CD4-positive, alpha-beta T cell treated with Interleukin-6 at 100 ng/mL for 8 hours (primary cell): ENCODE results near the gene MCRIP1.

Experiments used
- DNase-seq: peaks from one replicate; pipeline ENCODE4 v3.0.0-alpha.2; 2020; ENCODE audit warnings: mixed read lengths, low spot score

Gene MCRIP1

DNA sequence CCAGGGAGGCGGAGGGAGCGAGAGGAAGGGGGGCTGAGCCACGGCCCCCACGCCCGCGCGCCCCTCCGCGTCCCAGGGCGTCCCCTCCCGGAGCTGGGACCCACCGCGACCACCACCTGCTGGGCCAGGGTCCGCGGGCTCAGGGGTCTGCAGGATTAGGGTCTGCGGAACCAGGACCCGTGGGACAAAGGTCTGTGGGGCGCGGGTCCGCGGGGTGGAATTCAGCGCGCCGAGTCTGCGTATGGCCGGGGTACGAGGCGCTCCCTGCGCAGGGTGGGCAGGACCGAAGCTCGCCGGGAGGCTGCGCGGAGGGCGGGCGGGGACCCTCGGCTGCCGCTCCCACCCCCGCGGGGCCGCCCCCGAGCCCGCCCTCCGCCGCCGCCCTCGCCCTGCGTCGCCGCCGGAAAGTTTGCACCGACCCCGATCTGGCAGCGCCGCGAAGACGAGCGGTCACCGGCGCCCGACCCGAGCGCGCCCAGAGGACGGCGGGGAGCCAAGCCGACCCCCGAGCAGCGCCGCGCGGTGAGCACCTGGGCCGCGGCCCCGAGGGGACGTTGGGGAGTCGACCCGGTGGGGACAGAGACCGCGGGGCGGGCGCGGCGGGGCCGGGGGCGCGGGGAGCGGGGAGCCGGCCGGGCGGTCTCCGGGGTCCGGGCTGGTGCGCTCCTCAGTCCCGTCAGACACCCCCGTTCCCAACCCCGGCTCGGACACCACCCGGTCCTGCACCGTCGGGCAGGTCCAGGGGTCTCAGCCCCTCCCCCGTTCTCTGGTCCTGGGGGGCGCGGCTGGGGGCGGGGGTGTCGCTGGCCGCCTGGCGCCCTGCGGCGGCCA is 29.1 kb downstream of the MCRIP1 start, which contains the start of gene GCGR:
Gene GCGR (plus strand): TSS at position 423 of the 831 bp plus-strand sequence. CDS start 4,869 bp downstream, outside the sequence.
- no peak for DNase-seq

DNA sequence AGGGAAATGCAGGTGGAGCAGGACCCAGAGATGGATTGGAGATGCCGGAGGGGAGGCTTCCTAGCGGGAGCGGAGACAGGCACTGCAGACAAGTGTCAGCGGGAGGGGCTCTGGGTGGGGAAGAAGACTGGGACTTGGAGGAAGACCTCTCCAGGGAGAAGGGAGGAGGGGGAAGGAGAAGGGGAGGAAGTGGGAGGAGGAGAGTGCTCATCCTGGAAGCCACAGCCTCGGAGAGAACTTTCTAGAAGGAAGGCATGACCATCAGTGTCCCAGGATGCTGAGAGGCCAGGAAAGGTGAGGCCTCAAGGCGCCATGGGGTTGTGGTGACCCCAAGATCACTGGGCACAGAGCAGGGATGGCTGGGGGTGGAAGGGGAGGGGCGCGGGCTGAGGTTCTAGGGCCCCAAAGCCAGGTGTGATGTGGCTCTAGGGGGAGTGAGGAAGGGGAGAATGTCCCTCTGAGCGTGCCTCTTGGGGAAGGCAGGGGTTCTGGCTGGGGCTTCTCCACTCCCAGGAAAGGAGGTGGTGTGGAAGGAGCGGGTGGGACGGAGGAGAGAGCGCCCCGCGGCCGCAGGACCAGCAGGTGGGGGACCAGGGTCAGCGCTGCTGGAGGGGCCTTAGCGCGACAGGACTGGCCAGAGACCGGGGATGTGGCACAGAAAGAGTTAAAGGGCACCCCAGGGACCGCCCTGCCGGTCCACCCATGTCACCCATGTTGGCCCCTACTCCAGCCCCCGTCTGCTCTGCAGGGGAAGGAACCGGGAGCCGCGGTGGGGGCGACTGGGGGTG is 30.0 kb downstream of the MCRIP1 start:
- no peak for DNase-seq

DNA sequence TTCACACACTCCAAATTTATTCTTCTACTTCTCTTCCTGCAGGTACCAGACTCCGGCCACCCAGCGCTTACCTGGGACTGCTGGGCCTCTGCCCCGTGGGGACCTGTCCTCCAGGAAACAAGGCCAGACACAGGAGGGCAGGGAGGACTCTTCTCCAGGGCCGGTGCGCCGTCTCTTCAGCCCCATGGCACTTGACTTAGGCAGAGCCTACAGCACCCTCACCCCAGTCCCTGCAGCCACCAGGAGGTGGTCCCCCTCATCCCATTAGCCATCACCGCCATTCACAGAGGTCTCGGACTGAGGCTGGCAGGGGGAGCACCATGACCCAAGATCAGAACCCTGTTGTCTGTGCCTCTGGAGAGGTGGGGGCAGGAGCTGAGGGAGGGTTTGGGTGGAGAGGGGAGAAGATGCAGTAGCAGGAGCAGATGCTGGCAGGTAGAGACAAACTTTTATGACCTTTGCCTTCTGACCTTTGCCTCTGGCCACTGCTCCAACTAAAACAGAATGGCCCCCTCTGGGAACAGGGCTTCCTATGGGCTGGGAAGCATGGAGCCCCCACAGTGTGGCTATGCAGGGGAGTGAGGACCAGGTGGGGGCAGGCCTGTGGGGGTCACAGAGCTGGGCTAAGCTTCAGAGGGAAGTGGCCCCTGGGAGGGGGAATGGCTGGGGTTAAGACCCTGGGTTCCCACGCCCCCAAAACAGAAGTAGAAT is 30.9 kb downstream of the MCRIP1 start:
- DNase-seq, result no peak

DNA sequence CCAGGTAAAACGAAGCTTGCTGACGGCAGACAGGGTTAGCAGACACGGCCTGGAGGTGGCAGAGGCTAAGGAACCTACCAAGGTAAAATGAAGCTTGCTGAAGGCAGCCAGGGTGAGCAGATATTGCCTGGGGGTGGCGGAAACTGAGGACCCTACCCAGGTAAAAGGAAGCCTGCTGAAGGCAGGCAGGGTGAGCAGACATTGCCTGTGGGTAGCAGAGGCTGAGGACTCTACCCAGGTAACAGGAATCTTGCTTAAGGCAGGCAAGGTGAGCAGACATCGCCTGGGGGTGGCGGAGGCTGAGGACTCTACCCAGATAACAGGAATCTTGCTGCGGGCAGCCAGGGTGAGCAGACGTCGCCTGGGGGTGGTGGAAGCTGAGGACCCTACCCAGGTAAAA is 31.8 kb downstream of the MCRIP1 start:
- no peak for DNase-seq

DNA sequence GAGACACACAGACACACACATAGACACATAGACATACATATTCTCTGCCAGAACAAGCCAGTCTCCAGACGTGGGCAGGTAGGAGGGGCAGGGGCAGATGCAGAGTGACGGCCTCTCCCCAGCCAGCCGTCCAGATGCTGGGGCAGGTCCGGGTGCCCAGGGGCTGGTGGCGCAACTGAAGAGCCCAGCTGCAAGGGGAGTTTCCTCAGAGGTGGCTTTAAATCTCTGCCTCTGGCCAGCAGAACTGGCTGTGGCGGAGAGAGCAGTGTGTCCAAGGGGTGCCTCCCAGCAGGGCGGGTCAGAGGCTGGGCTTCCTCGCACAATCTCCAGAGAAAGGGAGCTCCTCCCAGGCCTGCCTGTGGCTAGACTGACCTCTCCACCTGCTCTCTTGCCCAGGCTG is 38.6 kb downstream of the MCRIP1 start:
- no peak for DNase-seq

DNA sequence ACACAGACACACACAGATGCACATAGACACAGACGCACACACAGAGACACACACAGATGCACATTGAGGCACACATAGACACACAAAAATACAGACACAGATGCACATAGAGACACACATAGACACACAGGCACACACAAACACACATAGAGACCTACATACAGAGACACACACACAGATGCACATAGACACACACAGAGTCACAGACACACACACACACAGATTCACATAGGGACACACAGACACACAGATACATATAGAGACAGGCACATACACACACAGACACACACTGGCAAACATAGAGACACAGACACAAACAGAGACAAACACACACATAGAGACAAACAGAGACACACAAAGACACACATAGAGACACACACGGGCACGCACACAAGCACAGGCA is 39.0 kb downstream of the MCRIP1 start:
- no peak for DNase-seq

DNA sequence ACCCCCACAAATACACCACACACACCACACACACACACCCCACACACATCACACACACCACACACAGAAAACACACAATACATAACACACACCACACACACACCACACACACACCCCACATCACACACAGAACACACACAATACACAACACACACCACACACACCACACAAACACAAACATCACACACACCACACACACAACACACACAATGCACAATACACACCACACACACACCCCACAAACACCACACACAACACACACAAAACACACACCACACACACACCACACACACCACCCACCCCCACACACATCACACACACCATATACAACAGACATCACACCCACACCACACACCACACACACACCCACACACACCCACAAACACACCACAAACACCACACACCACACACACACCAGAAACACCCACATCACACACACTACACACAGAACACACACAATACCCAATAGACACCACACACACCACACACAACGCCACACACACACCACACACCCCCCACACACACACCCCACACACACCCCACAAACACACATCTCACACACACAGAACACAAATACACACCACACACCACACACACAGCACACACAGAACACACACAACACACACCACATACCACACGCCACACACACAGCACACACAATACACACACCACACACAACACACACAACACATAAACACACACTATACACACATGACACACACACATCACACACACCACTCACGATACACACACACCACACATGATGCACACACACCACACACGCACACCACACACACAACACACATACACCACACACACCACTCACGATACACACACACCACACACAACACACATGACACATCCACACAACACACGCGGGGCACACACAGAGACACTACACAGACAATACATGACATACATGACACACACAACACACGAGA is 40.1 kb downstream of the MCRIP1 start:
- DNase-seq, result no peak
